Erythroblast (primary cell): ENCODE results near the gene MTSS2.

Experiments used
- GATA1 ChIP-seq: IDR thresholded peaks from 2 replicates; pipeline ENCODE4 v1.6.1; 2011; ENCODE audit warnings: low read depth, mild to moderate bottlenecking, control low read depth, low read length, moderate library complexity
- POLR2A ChIP-seq: IDR thresholded peaks from 2 replicates; pipeline ENCODE4 v1.6.1; 2011; ENCODE audit warnings: mild to moderate bottlenecking, low read length

GRCh38 chr16:70712942-70713341 is 27.1 kb upstream of the MTSS2 start:
- TF ChIP-seq POLR2A (no peak), GATA1 (no peak)
